PC-3 (cell line): Measurements from ENCODE around the gene PCSK1. TPM values are rescaled to one million over a fixed set of nuclear protein-coding genes. Genes with fewer than 3 reads are reported as not detected.

Experiments used
- ATAC-seq: fragments of 200-7000 bp; cut with Tn5 transposase; 2 replicates; pipeline ENCODE4 v1.9.1; 2020; ENCODE audit warnings: mild to moderate bottlenecking, moderate library complexity
- BruUV-seq: library from RNA; stranded (reverse); fragments of 400-500 nt; replicated peaks from 2 replicates; lab custom pipeline; 2021; lab: Mats Ljungman, UMichigan
- CTCF ChIA-PET: fragments of 300-600 bp; sonication (Branson Sonifier 250); formaldehyde crosslinking; loops from one replicate; lab custom pipeline; 2022; ENCODE audit warnings: antibody characterized with exemption; lab: Charles Lee
- POLR2A ChIA-PET: fragments of 300-600 bp; sonication (Branson Sonifier 250); formaldehyde crosslinking; loops from one replicate; lab custom pipeline; 2022; ENCODE audit warnings: antibody characterized with exemption; ENCODE audit not compliant: unreplicated experiment; lab: Charles Lee
- DNase-seq: peaks from one replicate; pipeline ENCODE4 v3.0.0-alpha.2; 2015
- H2AFZ ChIP-seq: fragments of 300-600 bp; sonication (generic); 2 replicates; pipeline ENCODE4 v1.6.0; 2016; ENCODE audit warnings: antibody characterized with exemption, low read length
- H3F3A ChIP-seq: fragments of 300-600 bp; sonication (generic); one replicate; pipeline ENCODE4 v1.6.0; 2017; ENCODE audit warnings: antibody characterized with exemption, low read length, control low read depth, mild to moderate bottlenecking; ENCODE audit not compliant: unreplicated experiment
- H3K27ac ChIP-seq: fragments of 300-600 bp; sonication (generic); 2 replicates; pipeline ENCODE4 v1.5.1; 2016; ENCODE audit warnings: mild to moderate bottlenecking, low read length
- H3K27me3 ChIP-seq: fragments of 300-600 bp; sonication (generic); 2 replicates; pipeline ENCODE4 v1.6.1; 2016; ENCODE audit warnings: low read length, mixed read lengths
- H3K36me3 ChIP-seq: fragments of 300-600 bp; sonication (generic); 2 replicates; pipeline ENCODE4 v1.6.1; 2016; ENCODE audit warnings: low read depth, mixed run types, low read length, mixed read lengths
- H3K4me1 ChIP-seq: fragments of 300-600 bp; sonication (generic); 2 replicates; pipeline ENCODE4 v1.5.1; 2016; ENCODE audit warnings: low read length; ENCODE audit not compliant: insufficient read depth
- H3K4me2 ChIP-seq: fragments of 300-600 bp; sonication (generic); 2 replicates; pipeline ENCODE4 v1.6.0; 2016; ENCODE audit warnings: low read length
- H3K4me3 ChIP-seq: fragments of 300-600 bp; sonication (generic); 2 replicates; pipeline ENCODE4 v1.5.1; 2016; ENCODE audit warnings: mild to moderate bottlenecking, low read length, mixed read lengths
- H3K79me2 ChIP-seq: fragments of 300-600 bp; sonication (generic); 2 replicates; pipeline ENCODE4 v1.6.1; 2017; ENCODE audit warnings: low read length, mixed read lengths
- H3K9ac ChIP-seq: fragments of 300-600 bp; sonication (generic); 2 replicates; pipeline ENCODE4 v1.6.0; 2016; ENCODE audit warnings: mild to moderate bottlenecking, low read length
- H3K9me2 ChIP-seq: fragments of 300-600 bp; sonication (generic); replicated peaks from 2 replicates; pipeline ENCODE4 v1.6.1; 2016; ENCODE audit warnings: mixed run types, low read length, mixed read lengths
- H3K9me3 ChIP-seq: fragments of 300-600 bp; sonication (generic); 2 replicates; pipeline ENCODE4 v1.6.1; 2016; ENCODE audit warnings: low read length, mixed read lengths
- H4K20me1 ChIP-seq: fragments of 300-600 bp; sonication (generic); 2 replicates; pipeline ENCODE4 v1.6.1; 2016; ENCODE audit warnings: low read length, mixed read lengths
- CTCF ChIP-seq: fragments of 300-600 bp; sonication (generic); conservative IDR thresholded peaks from 2 replicates; pipeline ENCODE4 v1.5.1; 2017; ENCODE audit warnings: antibody characterized with exemption, low read depth, mild to moderate bottlenecking, low read length
- EZH2 ChIP-seq: fragments of 300-600 bp; sonication (generic); IDR thresholded peaks from one replicate; pipeline ENCODE4 v1.6.1; 2017; ENCODE audit warnings: antibody characterized with exemption, mild to moderate bottlenecking, low read length; ENCODE audit not compliant: unreplicated experiment
- EZH2phosphoT487 ChIP-seq: fragments of 300-600 bp; sonication (generic); IDR thresholded peaks from 2 replicates; pipeline ENCODE4 v1.6.1; 2018; ENCODE audit warnings: mild to moderate bottlenecking, antibody characterized with exemption, low read length, borderline replicate concordance
- intact Hi-C: fragments of 100-400 bp; cut with micrococcal nuclease; formaldehyde crosslinking; loops from 2 replicates; pipeline ENCODE4 v1.9.0; 2023
- total RNA-seq: library from RNA; depleted of rRNA; stranded (reverse); fragments of >200 nt; gene quantifications from 2 replicates; pipeline ENCODE4 v1.2.3, GENCODE V29; 2014

Gene PCSK1
- total RNA-seq, 1 experiment from 2014 or later: not detected

GRCh38 chr5:96379896-96380295, 53.2 kb downstream of the PCSK1 start:
- Histone ChIP-seq H3K27ac (no peak overlapping the region), H2AFZ (no peak overlapping the region), H3K36me3 (no peaks in the 10 kb centered on the region), H3K9ac (no peak overlapping the region), H4K20me1 (no peaks in the 10 kb centered on the region), H3K27me3 (no peaks in the 10 kb centered on the region), H3K4me3 (no peak overlapping the region), H3K4me1 (peaks cover 13% of the 10 kb centered on the region), H3K79me2 (no peaks in the 10 kb centered on the region), H3K9me3 (no peaks in the 10 kb centered on the region), H3K4me2 (no peak overlapping the region), H3F3A (no peaks in the 10 kb centered on the region), H3K9me2 (no peaks in the 10 kb centered on the region)
- no peak for TF ChIP-seq EZH2
- no peak for TF ChIP-seq CTCF
- no peak for TF ChIP-seq EZH2phosphoT487
- no TSS peak for BruUV-seq
- ATAC-seq (no peak), DNase-seq (no peak)
- ChIA-PET CTCF (no interaction called here), POLR2A (interaction anchor here (0.5 kb wide), 1 partner anchor 540 kb away, joined by 3 read pairs; no protein-coding TSS in a partner anchor)
- intact Hi-C loops: no loop called here

DNA sequence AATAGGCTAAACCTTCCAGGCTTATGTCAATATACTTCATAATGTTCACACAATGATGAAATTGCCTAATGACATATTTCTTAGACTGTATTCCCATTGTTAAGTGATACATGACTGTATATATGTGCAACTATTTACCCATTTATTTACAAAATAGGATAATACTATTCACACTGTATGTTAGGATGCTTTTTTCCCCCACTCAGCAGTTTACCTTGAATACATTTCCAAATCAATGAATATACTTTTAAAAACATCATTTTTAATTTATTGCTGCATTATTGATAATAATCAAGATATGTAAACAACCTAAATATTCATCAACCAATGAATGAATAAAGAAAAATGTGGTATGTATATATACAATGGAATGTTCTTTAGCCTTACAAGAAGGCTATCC, 55.5 kb downstream of the PCSK1 start:
- no peaks in the 10 kb centered on the region for H3K79me2 ChIP-seq
- no peak overlapping the region for H3K4me3 ChIP-seq
- ATAC-seq (no peak), DNase-seq (no peak)
- intact Hi-C loops: no loop called here
- TF ChIP-seq CTCF: no peak
- TF ChIP-seq EZH2phosphoT487: no peak
- TF ChIP-seq EZH2: no peak
- H3K27ac ChIP-seq: no peak overlapping the region
- H3K9ac ChIP-seq: no peak overlapping the region
- H2AFZ ChIP-seq: no peak overlapping the region
- no peaks in the 10 kb centered on the region for H3K4me1 ChIP-seq
- H3K4me2 ChIP-seq: no peak overlapping the region
- no peaks in the 10 kb centered on the region for H4K20me1 ChIP-seq
- H3K27me3 ChIP-seq: no peaks in the 10 kb centered on the region; the same call in 1 of the 2 replicates
- no peaks in the 10 kb centered on the region for H3K36me3 ChIP-seq
- POLR2A ChIA-PET: no interaction called here
- no TSS peak for BruUV-seq
- no peaks in the 10 kb centered on the region for H3K9me3 ChIP-seq
- H3K9me2 ChIP-seq: no peaks in the 10 kb centered on the region
- H3F3A ChIP-seq: no peaks in the 10 kb centered on the region
- CTCF ChIA-PET: no interaction called here

DNA sequence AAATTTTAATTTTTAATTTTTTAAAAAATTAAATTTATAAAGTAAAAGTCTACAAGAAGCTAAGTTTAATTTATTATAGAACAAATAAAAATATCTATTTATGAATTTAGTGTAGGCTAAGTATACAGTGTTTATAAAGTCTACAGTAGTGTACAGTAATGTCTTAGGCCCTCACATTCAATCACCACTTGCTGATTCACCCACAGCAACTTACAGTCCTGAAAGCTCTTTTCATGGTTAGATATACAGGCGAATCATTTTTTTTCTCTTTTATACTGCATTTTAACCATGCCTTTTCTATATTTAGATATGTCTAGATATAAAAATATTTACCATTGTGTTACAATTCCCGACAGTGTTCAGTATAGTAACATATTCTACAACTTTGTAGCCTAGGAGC, 55.9 kb downstream of the PCSK1 start:
- Histone ChIP-seq H3K27ac (no peak overlapping the region), H2AFZ (no peak overlapping the region), H3K4me2 (no peak overlapping the region), H3K9me3 (no peaks in the 10 kb centered on the region), H3K9ac (no peak overlapping the region), H3K4me3 (no peak overlapping the region), H3K36me3 (no peaks in the 10 kb centered on the region), H4K20me1 (no peaks in the 10 kb centered on the region), H3K27me3 (no peaks in the 10 kb centered on the region; the same call in 1 of the 2 replicates), H3K9me2 (no peaks in the 10 kb centered on the region), H3K79me2 (no peaks in the 10 kb centered on the region), H3F3A (no peaks in the 10 kb centered on the region), H3K4me1 (no peaks in the 10 kb centered on the region)
- ATAC-seq: no peak
- no TSS peak for BruUV-seq
- DNase-seq: no peak
- CTCF ChIA-PET: no interaction called here
- TF ChIP-seq EZH2: no peak
- no peak for TF ChIP-seq EZH2phosphoT487
- no peak for TF ChIP-seq CTCF
- POLR2A ChIA-PET: no interaction called here
- intact Hi-C loops: no loop called here
